ENCODE measurements around the gene PREX1.

DNA sequence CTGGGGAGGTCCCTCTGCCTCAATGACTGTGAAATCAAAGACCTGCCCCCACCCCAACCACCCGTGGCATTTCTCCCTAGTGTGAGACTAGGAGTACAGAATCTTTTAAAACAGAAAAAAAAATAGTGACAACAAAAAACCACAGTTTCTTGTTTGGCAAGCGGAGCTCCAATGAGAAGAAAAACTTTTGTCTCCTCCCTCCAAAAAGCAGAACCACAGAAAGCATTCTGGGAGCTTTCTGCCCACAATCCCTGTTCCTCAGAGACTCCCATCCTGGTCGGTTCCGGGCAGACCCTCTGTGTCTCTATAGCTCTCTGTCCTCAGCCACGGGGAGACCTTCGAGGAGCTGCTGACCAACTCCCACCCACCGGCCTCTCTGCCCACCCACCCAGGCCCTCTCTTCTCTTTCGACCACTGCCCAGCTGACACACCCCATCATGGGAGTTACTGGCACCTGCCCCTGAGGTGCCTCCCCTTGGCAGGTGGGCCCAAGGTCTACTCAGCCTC is 4.9 kb downstream of the PREX1 start:
- TF ChIP-seq, protein P1, sequence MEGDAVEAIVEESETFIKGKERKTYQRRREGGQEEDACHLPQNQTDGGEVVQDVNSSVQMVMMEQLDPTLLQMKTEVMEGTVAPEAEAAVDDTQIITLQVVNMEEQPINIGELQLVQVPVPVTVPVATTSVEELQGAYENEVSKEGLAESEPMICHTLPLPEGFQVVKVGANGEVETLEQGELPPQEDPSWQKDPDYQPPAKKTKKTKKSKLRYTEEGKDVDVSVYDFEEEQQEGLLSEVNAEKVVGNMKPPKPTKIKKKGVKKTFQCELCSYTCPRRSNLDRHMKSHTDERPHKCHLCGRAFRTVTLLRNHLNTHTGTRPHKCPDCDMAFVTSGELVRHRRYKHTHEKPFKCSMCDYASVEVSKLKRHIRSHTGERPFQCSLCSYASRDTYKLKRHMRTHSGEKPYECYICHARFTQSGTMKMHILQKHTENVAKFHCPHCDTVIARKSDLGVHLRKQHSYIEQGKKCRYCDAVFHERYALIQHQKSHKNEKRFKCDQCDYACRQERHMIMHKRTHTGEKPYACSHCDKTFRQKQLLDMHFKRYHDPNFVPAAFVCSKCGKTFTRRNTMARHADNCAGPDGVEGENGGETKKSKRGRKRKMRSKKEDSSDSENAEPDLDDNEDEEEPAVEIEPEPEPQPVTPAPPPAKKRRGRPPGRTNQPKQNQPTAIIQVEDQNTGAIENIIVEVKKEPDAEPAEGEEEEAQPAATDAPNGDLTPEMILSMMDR (IDR thresholded peaks at IDR 0.05) = no peak
- TF ChIP-seq POLR2A (IDR thresholded peaks at IDR 0.05) = no peak
- no peak for TF ChIP-seq POLR2AphosphoS5 (IDR thresholded peaks at IDR 0.05)

All from prostate gland (tissue), 2 donors.